Bronchial epithelial cell (primary cell): ENCODE results near the gene PDS5A. TPM values are rescaled to one million over a fixed set of nuclear protein-coding genes. Genes with fewer than 3 reads are reported as not detected.

Experiments
- DNase-seq: peaks from one replicate; pipeline ENCODE4 v3.0.0-alpha.2; 2010; ENCODE audit warnings: low read depth
- FAIRE-seq: peaks from 2 replicates; lab custom pipeline; 2011; peaks lifted over from hg19 to GRCh38; lab: Jason Lieb, UNC
- H3K27me3 ChIP-seq: 2 replicates; pipeline ENCODE4 v1.5.1; 2011; ENCODE audit warnings: low read length; ENCODE audit not compliant: control insufficient read depth, insufficient read depth
- H3K36me3 ChIP-seq: 2 replicates; pipeline ENCODE4 v1.5.1; 2011; ENCODE audit warnings: low read length; ENCODE audit not compliant: control insufficient read depth, insufficient read depth
- H3K4me3 ChIP-seq: 2 replicates; pipeline ENCODE4 v1.5.1; 2011; ENCODE audit warnings: mild to moderate bottlenecking, low read depth, low read length, control low read depth
- CTCF ChIP-seq: IDR thresholded peaks from 2 replicates; pipeline ENCODE4 v1.5.1; 2011; ENCODE audit warnings: mild to moderate bottlenecking, moderate library complexity, low read length, control low read depth, inconsistent platforms; ENCODE audit not compliant: insufficient read depth, severe bottlenecking
- total RNA-seq: library from RNA; depleted of rRNA; stranded (reverse); fragments of >200 nt; gene quantifications from 2 replicates; pipeline ENCODE4 v1.2.1, GENCODE V29; 2014

The PDS5A gene
- total RNA-seq, 1 donor from 2014 or later, result 51.9 TPM

DNA sequence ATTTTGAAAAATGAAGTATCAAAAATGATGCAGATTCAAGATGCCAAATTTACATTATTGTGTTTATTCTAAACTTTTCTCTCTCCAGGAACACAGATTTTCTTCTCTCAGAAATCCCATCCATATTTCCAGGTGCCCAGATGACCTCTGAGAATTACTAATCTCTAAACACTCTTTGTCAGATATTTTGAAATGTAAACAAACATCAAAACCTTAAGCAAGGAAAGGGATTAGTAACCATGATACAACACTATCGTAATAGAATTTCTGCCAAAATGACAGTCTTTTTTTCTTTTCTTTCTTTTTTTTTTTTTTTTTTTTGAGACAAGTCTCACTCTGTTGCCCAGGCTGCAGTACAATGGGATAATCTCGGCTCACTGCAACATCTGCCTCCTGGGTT is 76.7 kb downstream of the PDS5A start:
- no peak for FAIRE-seq
- DNase-seq, result peak; percentile 58
- no peak for TF ChIP-seq CTCF
- Histone ChIP-seq H3K4me3 (no peak overlapping the region), H3K36me3 (peaks cover 13% of the 10 kb centered on the region), H3K27me3 (no peaks in the 10 kb centered on the region)

DNA sequence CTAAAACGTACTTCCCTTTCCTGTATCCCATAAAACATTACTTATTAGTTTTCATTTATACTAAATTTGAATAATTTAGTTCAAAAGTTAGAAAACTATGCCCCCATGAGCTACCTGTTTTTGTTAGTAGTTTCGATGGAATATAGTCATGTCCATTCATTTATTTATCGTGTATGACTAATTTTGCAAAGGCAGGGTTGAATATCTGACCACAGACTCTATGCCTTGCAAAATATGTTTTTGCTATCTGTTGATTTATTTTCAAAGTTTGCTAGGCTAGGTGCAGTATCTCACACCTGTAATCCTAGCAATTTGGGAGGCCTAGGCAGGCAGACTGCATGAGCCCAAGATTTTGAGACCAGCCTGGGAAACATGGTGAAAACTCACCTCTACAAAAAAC is 78.4 kb downstream of the PDS5A start:
- FAIRE-seq (no peak), DNase-seq (no peak)
- H3K27me3 ChIP-seq, result no peaks in the 10 kb centered on the region
- peaks cover 16% of the 10 kb centered on the region for H3K36me3 ChIP-seq
- no peak overlapping the region for H3K4me3 ChIP-seq
- no peak for TF ChIP-seq CTCF

GRCh38 chr4:39898015-39898414 is 79.7 kb downstream of the PDS5A start:
- no peak for TF ChIP-seq CTCF
- Histone ChIP-seq H3K27me3 (no peaks in the 10 kb centered on the region), H3K4me3 (no peak overlapping the region), H3K36me3 (peaks cover 13% of the 10 kb centered on the region)
- FAIRE-seq (no peak), DNase-seq (no peak)

- Histone ChIP-seq H3K36me3 (peaks cover 10% of the 10 kb centered on the region), H3K27me3 (no peaks in the 10 kb centered on the region), H3K4me3 (no peak overlapping the region)
- no peak for TF ChIP-seq CTCF
- no peak for DNase-seq
- FAIRE-seq, result no peak
Measured at GRCh38 chr4:39893693-39894072, 84.0 kb downstream of the PDS5A start.

- no peak for TF ChIP-seq CTCF
- FAIRE-seq, result no peak
- peaks cover 8% of the 10 kb centered on the region for H3K36me3 ChIP-seq
- H3K27me3 ChIP-seq, result no peaks in the 10 kb centered on the region
- no peak overlapping the region for H3K4me3 ChIP-seq
- no peak for DNase-seq
Measured at GRCh38 chr4:39892988-39893692, 84.6 kb downstream of the PDS5A start.

DNA sequence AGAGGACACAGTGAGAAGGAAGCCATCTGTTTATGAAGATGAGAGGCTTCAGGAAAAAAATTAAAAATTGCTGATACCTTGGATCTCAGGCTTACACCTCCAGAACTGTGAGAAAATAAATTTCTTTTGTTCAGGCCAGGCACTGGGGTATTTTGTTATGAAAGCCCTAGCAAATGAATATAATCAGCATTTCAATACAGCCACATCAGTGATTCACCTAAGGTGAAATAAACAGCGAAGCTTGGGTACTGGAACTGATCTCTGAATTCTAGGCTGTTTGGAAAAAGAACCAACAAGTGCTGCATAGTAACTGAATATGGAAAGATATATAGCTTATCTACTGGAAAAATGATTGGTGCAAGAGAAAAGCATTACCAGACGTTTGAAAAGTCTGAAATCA is 88.5 kb downstream of the PDS5A start:
- Histone ChIP-seq H3K36me3 (peaks cover 7% of the 10 kb centered on the region), H3K27me3 (no peaks in the 10 kb centered on the region), H3K4me3 (no peak overlapping the region)
- no peak for FAIRE-seq
- no peak for TF ChIP-seq CTCF
- no peak for DNase-seq
